Raji (cell line): ENCODE data around the gene PCDHGA1.

ENCODE experiments used
- POLR2A ChIP-seq: IDR thresholded peaks from 2 replicates; pipeline ENCODE4 v1.6.1; 2011; ENCODE audit warnings: low read depth, low read length, control low read depth; ENCODE audit not compliant: insufficient read depth

Gene PCDHGA1

GRCh38 chr5:141420855-141421488 is 90.7 kb downstream of the PCDHGA1 start, which contains the start of gene PCDHGA11:
Gene PCDHGA11, plus strand, starts transcription at chr5:141421051. Its CDS starts 177 bp downstream, at chr5:141421228.
- TF ChIP-seq POLR2A: no peak

GRCh38 chr5:141421489-141421855 is 91.2 kb downstream of the PCDHGA1 start:
- TF ChIP-seq POLR2A: no peak

GRCh38 chr5:141422742-141423291 is 92.5 kb downstream of the PCDHGA1 start:
- TF ChIP-seq POLR2A: no peak

DNA sequence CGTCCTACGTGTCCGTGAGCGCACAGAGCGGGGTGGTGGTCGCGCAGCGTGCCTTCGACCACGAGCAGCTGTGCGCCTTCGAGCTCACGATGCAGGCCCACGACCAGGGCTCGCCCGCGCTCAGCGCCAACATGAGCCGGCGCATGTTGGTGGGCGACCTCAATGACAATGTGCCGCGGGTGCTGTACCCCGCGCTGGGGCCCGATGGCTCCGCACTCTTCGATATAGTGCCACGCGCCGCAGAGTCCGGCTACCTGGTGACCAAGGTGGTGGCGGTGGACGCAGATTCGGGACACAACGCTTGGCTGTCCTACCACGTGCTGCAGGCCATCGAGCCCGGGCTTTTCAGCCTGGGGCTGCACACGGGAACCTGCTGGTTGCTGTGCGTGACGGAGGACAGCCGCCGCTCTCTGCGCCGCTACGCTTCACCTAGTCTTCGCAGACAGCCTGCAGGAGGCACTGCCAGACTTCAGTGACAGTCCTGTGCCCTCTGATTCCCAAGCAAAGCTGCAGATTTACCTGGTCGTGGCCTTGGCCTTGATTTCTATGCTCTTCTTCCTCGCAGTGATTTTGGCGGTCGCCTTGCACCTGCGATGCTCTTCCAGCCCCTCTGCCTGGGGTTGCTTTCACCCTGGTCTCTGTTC is 97.6 kb downstream of the PCDHGA1 start:
- no peak for TF ChIP-seq POLR2A

GRCh38 chr5:141430332-141431113 is 100.2 kb downstream of the PCDHGA1 start, which contains the start of gene PCDHGA12:
Gene PCDHGA12, plus strand, starts transcription at chr5:141430507. Its CDS starts 253 bp downstream, at chr5:141430760.
- no peak for TF ChIP-seq POLR2A

DNA sequence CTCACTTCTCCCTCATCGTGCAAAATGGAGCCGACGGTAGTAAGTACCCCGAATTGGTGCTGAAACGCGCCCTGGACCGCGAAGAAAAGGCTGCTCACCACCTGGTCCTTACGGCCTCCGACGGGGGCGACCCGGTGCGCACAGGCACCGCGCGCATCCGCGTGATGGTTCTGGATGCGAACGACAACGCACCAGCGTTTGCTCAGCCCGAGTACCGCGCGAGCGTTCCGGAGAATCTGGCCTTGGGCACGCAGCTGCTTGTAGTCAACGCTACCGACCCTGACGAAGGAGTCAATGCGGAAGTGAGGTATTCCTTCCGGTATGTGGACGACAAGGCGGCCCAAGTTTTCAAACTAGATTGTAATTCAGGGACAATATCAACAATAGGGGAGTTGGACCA is 101.0 kb downstream of the PCDHGA1 start:
- TF ChIP-seq POLR2A: no peak

GRCh38 chr5:141434006-141434405 is 103.7 kb downstream of the PCDHGA1 start:
- no peak for TF ChIP-seq POLR2A

GRCh38 chr5:141437221-141437620 is 106.9 kb downstream of the PCDHGA1 start:
- no peak for TF ChIP-seq POLR2A

- no peak for TF ChIP-seq POLR2A
These were observed 109.3 kb downstream of the PCDHGA1 start for GRCh38 chr5:141439411-141440141.

GRCh38 chr5:141440341-141440740 is 110.0 kb downstream of the PCDHGA1 start:
- TF ChIP-seq POLR2A: no peak

DNA sequence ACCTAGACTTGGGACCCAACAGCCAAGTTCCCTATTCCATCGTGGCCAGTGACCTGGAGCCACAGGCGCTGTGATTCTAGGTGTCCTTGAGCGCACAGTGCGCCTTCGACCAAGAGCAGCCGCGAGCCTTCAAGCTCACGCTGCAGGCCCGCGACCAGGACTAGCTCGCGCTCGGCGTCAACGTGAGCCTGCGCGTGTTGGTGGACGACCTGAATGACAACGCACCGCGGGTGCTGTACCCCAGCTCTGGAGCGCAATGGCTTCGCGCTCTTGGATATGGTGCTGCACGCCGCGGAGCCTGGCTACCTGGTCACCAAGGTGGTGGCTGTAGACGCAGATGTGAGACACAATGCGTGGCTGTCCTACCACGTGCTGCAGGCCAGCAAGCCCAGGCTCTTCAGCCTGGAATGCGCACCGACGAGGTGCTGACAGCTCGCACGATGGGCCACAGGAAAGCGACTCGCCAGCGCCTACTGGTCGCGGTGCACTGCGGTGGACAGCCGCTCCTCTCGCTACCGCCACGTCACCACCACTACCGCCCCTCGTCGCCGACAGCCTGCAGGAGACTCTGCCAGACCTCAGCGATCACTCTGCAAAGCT is 111.4 kb downstream of the PCDHGA1 start:
- TF ChIP-seq POLR2A: no peak

DNA sequence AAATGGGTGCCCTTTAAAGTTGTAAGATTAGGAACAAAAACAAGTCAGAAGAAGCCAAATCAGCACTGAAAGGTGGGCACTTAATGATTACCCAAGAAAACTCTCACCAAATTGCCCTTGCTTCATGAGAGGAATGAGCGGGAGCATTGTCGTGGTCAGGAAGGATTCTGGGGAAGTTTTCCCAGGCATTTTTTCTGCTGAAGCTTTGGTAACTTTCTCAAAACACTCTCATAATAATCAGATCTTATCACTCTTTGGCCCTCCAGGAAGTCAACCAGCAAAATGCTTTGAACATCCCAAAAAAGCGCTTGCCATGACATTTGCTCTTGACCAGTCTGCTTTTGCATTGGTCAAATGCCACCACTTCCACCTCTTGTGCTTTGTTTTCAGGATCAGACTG is 135.0 kb downstream of the PCDHGA1 start:
- no peak for TF ChIP-seq POLR2A

- peak; percentile 52; the same call in 1 of the 2 replicates for TF ChIP-seq POLR2A
These were observed 145.4 kb downstream of the PCDHGA1 start, which contains the start of gene PCDHGC3 for GRCh38 chr5:141475625-141476131. Gene PCDHGC3, plus strand, starts transcription at chr5:141475966. Its CDS starts 151 bp downstream, at chr5:141476117.
